ENCODE measurements around the gene RNF43.

Gene RNF43

GRCh38 chr17:58368860-58369213 is 48.5 kb downstream of the RNF43 start:
- no peak overlapping the region for H3K4me3 Mint-ChIP-seq
- H3K4me1 Mint-ChIP-seq, result peaks cover 19% of the 10 kb centered on the region
- no peaks in the 10 kb centered on the region for H3K9me3 Mint-ChIP-seq
- no peaks in the 10 kb centered on the region for H3K36me3 Mint-ChIP-seq
- H3K27me3 Mint-ChIP-seq, result no peaks in the 10 kb centered on the region
- ATAC-seq, result peak; percentile 85
- peak overlapping the region; percentile 84 for H3K27ac Mint-ChIP-seq
